ENCODE data around the gene TNFRSF12A.

Gene TNFRSF12A

DNA sequence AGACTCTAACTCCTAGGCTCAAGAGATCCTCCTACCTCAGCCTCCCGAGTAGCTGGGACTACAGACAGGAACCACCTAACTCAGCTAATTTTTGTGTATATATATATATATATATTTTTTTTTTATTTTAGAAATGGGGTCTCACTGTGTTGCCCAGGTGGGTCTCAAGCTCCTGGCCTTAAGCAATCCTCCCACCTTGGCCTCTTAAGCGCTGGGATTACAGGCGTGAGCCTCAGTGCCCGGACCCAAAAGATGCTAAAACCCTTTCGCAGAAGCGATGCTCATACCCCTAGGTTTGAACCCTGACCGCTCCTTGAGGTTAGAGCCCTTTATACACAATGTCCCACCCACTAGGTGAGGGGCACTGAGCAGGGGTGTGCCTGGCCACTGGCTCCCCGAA lies 9.7 kb upstream of the TNFRSF12A start:
- no peak for DNase-seq (ENCODE audit: low read depth in 2 of 2, low spot score in 1 of 2)

DNA sequence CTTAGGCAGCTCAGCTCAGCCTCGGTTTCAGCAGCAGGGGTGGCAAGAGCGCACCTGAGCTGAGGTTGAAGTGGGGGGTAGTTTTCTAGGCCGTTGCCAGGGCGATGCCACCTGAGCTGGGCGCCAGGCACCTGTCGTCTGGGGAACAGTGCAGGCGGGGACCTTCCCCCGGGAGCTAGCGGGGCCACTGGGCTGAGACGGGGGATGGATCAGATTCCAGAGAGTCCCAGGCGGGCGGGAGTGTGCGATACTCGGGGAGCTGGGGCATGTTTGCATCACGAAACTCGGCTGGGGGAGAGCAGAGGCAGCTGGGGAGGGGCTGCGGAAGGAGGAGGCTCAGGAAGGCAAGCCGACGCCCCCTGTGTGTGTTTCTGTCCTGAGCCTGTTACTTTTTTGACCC lies 7.9 kb upstream of the TNFRSF12A start:
- DNase-seq (ENCODE audit: low read depth in 2 of 2, low spot score in 1 of 2): no peak

DNA sequence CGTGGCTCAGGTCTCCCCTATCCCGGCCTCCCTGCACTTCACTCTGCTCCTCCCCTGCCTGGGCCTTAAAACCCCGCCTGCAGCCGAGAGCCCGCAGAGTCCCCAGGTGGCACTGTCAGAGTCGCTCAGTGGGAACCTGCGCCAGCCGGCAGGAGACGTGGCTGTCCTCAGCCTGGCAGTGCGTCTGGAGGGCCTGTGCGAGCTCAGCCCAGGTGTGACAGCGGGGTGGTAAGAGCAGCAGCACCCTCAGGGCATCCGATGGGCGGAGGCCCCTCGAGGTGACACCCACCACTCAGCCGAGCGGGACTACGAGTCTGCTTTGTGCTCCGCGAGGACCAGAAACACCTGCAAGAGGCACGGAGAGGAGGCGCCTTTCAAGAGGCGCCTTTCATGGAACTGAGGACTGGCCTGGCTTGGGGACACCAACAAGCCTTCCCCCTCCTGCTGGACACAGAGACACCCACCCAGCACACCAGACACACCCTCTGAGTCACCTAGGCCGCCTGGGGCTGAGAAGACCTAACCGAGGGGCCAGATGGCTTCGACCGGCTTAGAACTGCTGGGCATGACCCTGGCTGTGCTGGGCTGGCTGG lies 7.2 kb upstream of the TNFRSF12A start, which contains the start of gene CLDN9:
CLDN9 (plus strand) TSS at position 96 of the 593 bp plus-strand sequence; CDS start at position 536, 440 bp downstream.
- no peak for DNase-seq (ENCODE audit: low read depth in 2 of 2, low spot score in 1 of 2)

DNA sequence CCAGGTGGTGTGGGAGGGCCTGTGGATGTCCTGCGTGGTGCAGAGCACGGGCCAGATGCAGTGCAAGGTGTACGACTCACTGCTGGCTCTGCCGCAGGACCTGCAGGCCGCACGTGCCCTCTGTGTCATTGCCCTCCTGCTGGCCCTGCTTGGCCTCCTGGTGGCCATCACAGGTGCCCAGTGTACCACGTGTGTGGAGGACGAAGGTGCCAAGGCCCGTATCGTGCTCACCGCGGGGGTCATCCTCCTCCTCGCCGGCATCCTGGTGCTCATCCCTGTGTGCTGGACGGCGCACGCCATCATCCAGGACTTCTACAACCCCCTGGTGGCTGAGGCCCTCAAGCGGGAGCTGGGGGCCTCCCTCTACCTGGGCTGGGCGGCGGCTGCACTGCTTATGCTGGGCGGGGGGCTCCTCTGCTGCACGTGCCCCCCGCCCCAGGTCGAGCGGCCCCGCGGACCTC lies 6.6 kb upstream of the TNFRSF12A start:
- no peak for DNase-seq (ENCODE audit: low read depth in 2 of 2, low spot score in 1 of 2)

DNA sequence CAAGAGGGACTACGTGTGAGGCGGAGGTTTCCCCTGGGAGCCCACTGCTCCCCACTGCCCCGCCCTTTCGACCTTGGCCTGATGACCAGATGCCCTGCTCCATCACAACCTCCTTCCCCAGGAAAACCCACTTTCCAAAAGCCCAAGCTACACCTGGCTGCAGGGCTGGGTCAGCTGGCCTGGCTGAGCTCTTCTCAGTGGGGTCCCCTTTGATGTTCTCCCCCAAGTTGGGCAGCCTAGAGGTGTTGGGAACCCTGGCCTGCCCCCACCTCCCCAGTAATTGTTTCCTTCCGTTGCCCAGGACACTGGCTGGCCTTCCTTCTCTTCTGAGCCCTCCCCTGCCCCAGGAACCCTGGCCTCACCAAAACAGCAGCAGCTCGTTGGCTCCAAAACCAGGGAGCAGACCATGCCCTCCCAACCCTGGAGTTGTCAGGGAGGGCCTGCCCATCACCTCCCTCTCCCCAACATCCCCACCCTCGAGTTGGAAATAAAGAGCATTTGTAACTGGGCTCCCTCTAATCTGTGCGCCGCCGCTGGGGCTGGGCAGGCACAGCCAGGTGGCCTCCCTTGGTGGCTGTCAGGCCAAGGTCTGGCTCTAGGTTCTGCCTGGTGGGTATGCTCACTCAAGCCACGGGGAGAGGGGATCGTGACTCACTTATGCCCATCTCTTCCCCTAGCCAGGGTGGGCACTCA lies 6.0 kb upstream of the TNFRSF12A start:
- DNase-seq (ENCODE audit: low read depth in 2 of 2, low spot score in 1 of 2): no peak

DNA sequence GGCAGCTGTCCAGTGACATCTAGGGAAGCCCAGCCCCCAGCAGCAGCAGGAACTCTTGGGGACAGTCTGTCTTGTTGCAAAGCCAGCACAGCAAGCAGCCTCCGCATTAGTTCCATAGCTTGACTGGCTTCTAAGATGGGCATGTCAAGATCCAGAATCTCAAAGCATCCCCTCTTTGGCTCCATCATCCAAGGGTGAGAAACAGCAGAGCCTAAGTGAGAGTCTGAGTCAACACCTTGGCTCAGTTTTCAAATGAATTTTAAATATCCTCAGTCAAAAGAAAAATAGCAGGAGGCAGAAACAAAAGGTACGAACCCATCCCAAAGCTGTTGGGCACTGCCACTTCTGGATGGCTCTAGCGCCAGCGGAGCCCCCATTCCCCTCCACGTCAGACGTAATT lies 5.2 kb upstream of the TNFRSF12A start:
- no peak for DNase-seq (ENCODE audit: low read depth in 2 of 2, low spot score in 1 of 2)

DNA sequence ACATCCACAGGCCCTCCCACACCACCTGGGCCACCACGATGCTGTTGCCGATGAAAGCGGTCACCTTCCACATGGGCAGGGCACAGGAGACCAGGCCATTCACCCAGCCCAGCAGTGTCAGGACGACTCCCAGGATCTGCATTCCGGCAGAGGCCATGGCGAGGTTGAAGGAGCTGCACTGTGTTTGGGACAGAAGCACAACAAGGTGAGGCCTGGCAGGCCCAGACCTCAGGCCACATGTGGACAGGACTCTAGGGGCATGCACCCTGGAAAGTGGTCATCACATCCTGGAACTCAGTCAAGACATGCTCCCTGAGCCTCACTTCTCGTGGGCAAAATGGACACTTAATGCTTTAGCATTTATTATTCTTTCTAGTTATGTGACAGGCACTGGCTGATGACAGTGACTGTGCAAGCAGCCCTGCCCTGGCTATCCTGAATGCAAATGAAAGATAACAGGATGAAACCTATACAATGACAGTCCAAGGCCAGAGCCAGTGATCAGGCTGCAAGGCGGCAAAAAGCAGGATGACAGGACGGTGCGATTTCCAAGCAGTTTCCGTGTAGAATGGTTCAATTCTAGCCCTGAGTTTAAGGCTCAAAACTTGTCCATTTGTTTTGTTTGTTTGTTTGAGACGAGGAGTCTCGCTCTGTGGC lies 4.2 kb upstream of the TNFRSF12A start:
- no peak for DNase-seq (ENCODE audit: low read depth in 2 of 2, low spot score in 1 of 2)

- DNase-seq (ENCODE audit: low read depth in 2 of 2, low spot score in 1 of 2): no peak
These were observed 2.8 kb upstream of the TNFRSF12A start for GRCh38 chr16:3017344-3017743.

GRCh38 chr16:3017794-3018506 lies 2.2 kb upstream of the TNFRSF12A start, which contains the start of gene CLDN6:
TSS of gene CLDN6 (minus strand) at chr16:3018183. CDS start at chr16:3016021, 2,162 bp downstream.
- no peak for DNase-seq (ENCODE audit: low read depth in 2 of 2, low spot score in 1 of 2)

DNA sequence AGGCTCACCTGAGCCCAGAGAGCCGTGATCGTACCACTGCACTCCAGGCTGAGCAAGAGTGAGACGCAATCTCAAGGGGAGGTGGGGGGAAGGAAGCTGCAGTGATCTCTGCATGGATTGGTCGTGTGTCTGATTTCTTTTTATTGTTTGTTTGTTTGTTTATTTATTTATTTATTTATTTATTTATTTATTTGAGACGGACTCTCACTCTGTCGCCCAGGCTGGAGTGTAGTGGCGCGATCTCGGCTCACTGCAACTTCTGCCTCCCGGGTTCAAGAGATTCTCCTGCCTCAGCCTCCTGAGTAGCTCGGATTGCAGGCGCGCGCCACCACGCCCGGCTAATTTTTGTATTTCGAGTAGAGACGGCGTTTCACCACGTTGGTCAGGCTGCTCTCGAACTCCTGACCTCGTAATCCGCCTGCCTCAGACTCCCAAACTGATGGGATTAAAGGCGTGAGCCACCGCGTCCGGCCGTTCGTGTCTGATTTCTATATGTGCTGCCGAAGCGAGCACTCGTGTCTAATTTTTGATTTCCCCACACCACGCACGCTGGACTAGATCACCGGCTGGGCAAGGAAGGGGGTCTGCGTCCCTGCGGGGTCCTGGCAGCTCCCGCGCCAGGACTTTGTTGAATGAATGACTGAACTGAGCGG lies 448 bp upstream of the TNFRSF12A start:
- DNase-seq (ENCODE audit: low read depth in 2 of 2, low spot score in 1 of 2): no peak

- DNase-seq (ENCODE audit: low read depth in 2 of 2, low spot score in 1 of 2): peak in 1 of 2 donors; percentile 68
These were observed 658 bp downstream of the TNFRSF12A start for GRCh38 chr16:3020604-3021448.

DNA sequence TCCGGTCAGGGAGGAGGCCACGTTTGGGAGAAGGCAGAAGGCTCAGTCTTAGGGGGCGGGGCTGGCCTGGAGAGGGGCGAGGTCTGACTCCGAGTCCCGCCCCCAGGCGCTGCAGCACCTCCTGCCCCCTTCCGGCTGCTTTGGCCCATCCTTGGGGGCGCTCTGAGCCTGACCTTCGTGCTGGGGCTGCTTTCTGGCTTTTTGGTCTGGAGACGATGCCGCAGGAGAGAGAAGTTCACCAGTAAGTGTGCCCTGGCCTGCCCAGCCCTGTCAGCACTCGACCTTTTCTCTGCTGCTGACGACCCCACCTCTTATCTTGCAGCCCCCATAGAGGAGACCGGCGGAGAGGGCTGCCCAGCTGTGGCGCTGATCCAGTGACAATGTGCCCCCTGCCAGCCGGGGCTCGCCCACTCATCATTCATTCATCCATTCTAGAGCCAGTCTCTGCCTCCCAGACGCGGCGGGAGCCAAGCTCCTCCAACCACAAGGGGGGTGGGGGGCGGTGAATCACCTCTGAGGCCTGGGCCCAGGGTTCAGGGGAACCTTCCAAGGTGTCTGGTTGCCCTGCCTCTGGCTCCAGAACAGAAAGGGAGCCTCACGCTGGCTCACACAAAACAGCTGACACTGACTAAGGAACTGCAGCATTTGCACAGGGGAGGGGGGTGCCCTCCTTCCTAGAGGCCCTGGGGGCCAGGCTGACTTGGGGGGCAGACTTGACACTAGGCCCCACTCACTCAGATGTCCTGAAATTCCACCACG lies 1.5 kb downstream of the TNFRSF12A start:
- DNase-seq (ENCODE audit: low read depth in 2 of 2, low spot score in 1 of 2): peak; percentile 65 to 82

- peak; percentile 87 for DNase-seq (ENCODE audit: low read depth in 2 of 2, low spot score in 1 of 2)
These were observed 2.1 kb downstream of the TNFRSF12A start for GRCh38 chr16:3022208-3022683.

DNA sequence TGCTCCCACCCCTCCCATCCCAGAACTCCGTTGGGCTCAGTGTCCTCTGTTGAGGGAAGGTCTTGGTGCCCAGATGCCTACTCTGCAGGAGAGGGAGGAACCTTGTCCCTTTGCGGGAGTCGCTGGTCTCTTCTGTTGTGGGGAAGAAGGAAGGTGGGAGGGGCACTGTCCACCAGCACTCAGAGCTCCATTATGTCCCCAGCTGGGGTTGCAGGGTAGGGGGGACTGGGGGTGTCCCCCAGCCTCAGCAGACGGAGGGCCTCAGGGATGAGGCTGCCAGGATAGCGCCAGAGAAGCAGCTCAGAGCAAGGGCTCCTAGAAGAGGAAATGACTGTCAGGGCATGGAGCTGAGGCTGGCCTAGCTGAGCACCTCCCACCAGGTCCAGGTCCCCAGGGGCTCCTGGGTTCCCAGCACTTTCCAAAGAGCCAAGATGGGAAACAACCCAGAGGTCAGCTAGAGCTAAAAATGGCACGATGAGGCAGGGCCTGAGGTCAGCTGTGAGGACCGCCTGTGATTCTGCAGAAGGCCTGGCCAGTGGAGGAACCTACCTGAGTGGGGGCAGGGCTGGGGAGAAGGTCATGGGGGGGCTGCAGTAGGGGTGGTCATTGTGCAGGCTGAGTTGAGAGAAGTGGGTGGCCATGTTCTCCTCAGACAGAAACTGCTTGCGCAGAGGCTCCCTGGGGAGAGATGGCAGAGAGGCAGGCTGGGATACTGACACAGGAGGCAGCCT lies 2.7 kb downstream of the TNFRSF12A start:
- DNase-seq (ENCODE audit: low read depth in 2 of 2, low spot score in 1 of 2): no peak

- DNase-seq (ENCODE audit: low read depth in 2 of 2, low spot score in 1 of 2): no peak
These were observed 3.2 kb downstream of the TNFRSF12A start for GRCh38 chr16:3023415-3023668.

DNA sequence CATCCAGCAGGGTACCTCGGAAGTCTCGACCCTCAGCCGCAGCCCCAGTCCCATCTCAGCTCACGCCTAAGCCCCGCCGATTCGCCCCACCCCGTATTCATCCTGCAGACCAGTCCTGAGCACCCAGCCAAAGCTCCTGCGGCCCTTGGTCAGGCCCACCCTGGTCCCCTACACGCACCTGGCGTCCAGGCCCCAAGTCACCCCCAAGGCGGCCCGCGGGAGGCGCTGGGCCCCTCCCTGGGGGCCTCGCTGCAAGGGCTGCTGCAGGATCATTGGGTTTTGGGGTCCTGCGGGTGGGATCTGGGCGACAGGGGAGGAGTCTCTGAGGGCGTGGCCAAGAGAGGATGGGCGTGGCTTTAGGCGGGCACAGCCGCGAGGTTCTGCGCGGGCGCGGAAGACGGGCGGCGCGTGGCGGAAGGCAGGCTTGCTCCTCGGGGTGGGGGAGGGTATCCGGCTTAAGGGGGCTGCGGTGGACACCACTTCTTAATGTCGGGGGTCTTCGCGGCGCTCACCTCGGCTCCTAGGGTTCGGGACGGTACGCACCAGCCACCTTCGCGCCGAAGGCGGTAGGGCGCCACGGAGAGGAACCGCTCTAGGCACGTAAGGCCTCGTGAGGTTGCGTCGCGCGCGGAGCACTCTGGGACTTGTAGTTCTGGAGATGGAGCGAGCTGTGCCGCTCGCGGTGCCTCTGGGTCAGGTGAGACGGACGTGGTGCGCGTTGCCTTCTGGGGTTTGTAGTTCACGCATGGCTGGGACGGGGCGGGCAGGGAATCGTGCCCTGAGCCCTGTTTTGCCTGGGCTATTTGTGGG lies 3.7 kb downstream of the TNFRSF12A start, which contains the start of the genes HCFC1R1 and THOC6:
HCFC1R1 (minus strand) TSS at position 274 of the 810 bp plus-strand sequence; CDS start at position 273, 1 bp downstream.
THOC6 (plus strand) TSS at position 367 of the 810 bp plus-strand sequence; CDS start at position 659, 292 bp downstream.
- DNase-seq (ENCODE audit: low read depth in 2 of 2, low spot score in 1 of 2): peak; percentile 89 to 90

All from stimulated activated CD8-positive, alpha-beta memory T cell treated with anti-CD3 and anti-CD28 coated beads, Interleukin-4, amount 100 ng/mL, for 4 hours (primary cell).